SKM-1 treated with dmso at 0.1 percent for 144 hours (cell line): Measurements from ENCODE around the gene DEDD.

Experiments
- DNase-seq: peaks from one replicate; lab custom pipeline; 2025; ENCODE audit not compliant: unreplicated experiment; lab: John Stamatoyannopoulos, UW

Gene DEDD, protein sequence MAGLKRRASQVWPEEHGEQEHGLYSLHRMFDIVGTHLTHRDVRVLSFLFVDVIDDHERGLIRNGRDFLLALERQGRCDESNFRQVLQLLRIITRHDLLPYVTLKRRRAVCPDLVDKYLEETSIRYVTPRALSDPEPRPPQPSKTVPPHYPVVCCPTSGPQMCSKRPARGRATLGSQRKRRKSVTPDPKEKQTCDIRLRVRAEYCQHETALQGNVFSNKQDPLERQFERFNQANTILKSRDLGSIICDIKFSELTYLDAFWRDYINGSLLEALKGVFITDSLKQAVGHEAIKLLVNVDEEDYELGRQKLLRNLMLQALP

DNA sequence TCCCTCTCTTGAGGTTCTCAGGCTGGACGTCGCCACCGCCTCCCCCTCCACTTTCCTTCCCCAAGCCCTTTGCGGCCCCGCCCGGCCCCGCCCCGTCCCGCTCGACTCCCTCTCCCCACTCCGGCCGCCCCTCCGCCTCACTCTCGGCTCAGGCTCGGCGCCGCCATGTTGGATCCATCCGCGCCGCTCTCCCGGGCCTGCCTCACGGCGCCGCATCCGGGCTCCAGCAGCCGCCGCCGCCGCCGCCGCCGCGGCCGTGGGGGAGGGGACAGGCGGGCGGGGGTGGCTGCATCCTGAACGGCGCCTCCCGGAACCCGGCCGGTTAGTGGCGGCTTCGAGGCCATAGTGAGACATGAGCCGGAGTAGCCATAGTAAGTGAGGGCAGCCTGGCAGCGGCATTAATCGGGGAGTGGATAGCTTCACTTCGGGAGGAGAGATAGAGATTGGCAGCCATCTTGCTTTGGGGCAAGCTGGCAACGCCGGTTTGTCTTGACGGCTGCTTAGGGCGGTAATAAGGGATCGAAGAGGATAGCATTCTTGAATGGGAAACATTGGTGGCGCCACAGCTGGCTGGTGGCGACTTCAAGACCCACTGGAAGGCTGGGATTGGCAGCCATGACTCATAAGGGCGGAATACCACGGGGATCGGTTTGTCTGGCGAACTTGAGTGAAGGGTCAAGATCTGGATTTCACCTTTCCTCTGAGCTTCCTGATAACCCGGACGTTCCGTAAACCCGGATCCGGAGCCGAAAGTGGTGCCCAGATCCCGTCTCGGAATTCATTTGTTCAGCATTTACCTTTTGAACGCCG is at the start of gene DEDD:
Gene DEDD, minus strand, starts transcription at position 258 of the 810 bp plus-strand sequence. CDS start 8,205 bp downstream, outside the sequence.
- peak; percentile 98 for DNase-seq

DNA sequence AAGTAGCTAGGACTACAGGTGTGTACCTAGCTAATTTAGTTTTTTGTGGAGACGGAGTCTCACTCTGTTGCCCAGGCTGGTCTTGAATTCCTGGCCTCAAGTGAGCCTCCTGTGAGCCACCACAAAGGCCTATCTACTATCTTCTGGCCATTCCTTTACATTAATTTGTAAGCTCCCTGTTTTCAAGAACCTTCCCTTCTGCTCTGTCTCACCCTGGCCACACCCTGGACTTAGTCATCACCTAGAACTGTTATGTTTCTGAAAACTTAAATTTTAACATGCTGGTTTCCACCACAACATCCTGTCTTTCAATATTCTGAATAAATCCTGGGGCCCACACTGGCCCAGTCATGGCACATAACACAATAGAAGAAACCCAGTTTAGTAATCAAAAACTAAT is 49.7 kb upstream of the DEDD start:
- DNase-seq = peak; percentile 33

- DNase-seq = peak; percentile 14
These were observed 48.2 kb upstream of the DEDD start for GRCh38 chr1:161180639-161181038.

DNA sequence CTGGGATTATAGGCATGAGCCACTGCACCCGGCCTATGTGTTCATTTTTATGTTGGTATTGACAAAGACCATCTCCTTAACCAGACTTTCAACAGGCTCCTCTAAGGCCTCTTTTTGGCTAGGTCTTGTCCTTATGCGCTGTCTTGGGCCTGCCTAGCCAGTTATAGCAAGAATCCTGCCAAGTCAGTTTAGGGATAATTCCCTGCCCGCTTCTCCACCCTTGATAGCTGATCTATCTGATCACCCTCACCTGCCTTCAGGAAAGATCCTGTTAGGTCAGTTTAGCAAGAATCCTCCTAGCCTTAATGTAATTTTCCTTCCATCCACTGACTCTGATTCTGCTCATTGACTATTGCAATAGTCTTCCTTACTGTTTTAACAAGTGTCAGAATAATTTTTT is 47.2 kb upstream of the DEDD start:
- DNase-seq = no peak

GRCh38 chr1:161177936-161178244 is 45.4 kb upstream of the DEDD start:
- no peak for DNase-seq

DNA sequence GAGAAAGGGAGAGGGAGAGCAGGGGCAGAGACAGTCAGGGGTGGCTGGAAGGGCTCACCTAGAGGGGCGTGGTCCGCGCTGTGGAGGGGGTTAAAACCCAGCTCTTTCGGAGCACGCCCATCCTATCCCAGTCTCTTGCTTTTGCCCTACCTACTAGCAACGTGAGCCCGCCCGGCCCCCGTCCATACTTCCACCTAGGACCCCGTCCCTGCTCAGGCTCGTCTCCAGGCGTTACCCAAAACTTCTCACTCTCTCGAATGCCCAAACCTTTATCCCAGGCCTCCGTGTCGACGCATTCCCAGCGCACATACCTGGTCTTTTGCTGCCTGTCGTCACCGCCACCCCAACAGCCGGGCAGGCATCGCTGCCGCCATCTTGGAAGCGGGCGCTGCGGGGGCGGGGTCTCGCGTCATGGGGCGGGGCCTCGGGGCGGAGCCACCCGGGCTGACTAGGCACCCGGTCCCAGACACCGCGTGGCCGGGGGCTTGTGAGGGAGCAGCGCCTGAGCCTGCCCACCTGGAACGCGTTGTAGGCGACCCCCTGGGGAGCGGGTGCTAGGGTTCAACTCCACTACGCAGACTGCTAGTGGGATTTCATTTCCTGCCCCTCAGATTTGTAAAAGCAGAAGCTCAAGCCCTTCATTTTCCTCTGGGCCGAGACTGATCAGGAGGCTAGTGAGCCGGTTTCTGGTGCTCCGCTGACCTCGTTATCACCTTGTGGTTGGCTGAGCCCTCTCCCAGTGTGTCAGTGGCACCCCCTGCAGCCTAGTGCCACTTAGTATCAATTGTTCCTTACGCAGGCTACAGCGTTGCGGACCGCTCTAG is 44.9 kb upstream of the DEDD start, which contains the start of gene B4GALT3:
Gene B4GALT3, minus strand, starts transcription at position 396 of the 824 bp plus-strand sequence. CDS start 1,447 bp downstream, outside the sequence.
- DNase-seq = peak; percentile 88

GRCh38 chr1:161176468-161177111 is 44.1 kb upstream of the DEDD start:
- DNase-seq = no peak

DNA sequence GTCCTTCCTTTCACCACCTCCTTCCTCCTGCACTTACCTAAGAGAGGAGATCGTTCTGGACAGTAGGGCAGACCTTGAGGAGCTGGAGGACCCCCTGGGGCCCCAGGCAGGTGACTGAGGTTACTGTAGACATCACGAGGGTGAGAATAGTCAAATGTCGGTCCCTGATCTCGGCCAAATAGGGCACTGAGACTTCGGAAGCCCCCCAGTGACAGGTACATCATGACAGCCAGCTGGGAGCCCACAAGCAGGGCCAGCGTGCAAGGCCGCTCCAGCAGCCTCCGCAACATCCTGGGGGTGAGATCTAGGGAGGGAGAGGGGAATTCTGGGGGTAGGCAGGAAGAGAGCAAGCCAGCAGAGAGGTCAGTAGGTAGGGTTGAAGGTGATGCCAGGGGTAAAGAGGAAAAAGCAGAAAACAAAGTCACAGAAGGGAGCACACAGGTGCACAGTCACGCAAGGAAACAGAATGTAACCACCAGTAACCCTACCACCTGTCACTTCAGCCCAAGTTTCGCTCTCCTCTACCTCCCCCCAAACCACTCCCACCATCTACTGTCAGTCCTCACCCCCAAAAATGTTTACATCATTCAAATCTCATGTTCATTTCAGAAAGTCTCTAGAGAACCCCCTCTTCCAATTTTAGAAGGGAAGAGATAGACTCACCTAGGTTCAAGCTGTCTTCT is 43.4 kb upstream of the DEDD start:
- DNase-seq = no peak

GRCh38 chr1:161174911-161175310 is 42.4 kb upstream of the DEDD start:
- no peak for DNase-seq

- no peak for DNase-seq
These were observed 41.2 kb upstream of the DEDD start for GRCh38 chr1:161173711-161174110.

GRCh38 chr1:161172776-161173376 is 40.4 kb upstream of the DEDD start:
- DNase-seq = no peak

DNA sequence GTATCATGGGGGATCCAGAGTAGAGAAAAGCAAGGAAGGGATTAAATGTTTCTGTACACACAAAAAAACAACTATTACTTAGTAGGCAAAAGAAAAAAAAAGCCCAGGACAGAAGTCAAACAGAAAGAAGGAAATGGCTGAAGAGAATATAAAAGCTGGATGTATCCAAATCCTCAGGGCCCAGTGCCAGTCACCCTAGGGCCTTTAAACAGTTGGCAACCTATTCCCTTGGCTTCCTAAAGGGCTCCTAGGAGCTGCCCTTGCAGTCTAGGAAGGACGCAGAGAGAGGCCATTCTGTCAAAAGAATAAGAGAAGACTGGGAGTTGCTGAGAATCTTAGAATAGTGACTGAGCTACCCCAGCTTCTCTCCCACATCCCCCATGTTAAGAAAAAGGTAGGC is 39.9 kb upstream of the DEDD start:
- DNase-seq = no peak

- DNase-seq = no peak
These were observed 39.2 kb upstream of the DEDD start for GRCh38 chr1:161171696-161172095.

DNA sequence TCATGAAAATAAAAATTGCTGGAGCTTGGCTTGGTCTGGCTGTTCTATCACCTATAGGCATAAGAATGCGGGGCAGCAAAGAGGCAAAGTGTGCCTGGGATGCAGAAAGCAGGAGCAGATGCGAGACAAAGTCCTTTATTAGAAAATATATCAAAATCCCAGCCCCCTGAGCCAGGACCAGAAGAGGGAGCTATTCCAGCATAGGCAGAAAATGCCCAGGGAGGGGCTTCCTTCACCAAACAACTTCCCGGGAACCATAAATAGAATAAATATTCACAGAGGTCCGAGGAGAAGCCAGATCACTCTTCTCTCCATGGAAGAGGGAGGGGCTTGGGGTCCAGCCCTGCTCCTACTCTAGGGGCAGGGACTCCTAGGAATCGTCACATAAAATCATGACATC is 38.7 kb upstream of the DEDD start:
- DNase-seq = no peak

DNA sequence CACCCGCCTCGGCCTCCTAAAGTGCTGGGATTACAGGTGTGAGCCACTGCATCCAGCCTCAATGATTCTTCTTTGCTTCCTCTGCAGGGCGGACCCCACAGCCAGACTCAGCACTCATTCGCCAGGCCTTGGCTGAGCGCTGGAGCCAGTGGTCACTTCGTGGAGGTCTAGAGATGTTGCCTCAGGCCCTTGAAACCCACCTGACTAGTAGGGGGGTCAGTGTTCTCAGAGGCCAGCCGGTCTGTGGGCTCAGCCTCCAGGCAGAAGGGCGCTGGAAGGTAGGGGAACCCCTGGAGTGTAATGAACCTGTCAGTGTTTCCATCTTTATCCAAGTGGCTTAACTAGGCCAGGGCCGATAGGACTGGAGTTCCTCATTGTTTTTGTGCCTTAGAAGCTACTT is 36.4 kb upstream of the DEDD start:
- DNase-seq = no peak

GRCh38 chr1:161166669-161167548 is 34.4 kb upstream of the DEDD start:
- no peak for DNase-seq

GRCh38 chr1:161165742-161166668 is 33.5 kb upstream of the DEDD start, which contains the start of gene PPOX:
TSS of gene PPOX (plus strand) at chr1:161166426. CDS start at chr1:161166848, 422 bp downstream.
- DNase-seq = peak; percentile 100
